SK-N-MC (cell line): Measurements from ENCODE around the gene SPINK4.

Source experiments
- EZH2 ChIP-seq: fragments of 200-600 bp; sonication (generic); IDR thresholded peaks from one replicate; pipeline ENCODE4 v1.6.1; 2017; ENCODE audit warnings: antibody characterized with exemption
- FOXP2 ChIP-seq: optimal IDR thresholded peaks from 2 replicates; pipeline ENCODE3; 2011; ENCODE audit warnings: mild to moderate bottlenecking, moderate library complexity; ENCODE audit not compliant: insufficient read depth; ENCODE audit errors: extremely low read length, control extremely low read depth
- POLR2AphosphoS5 ChIP-seq: IDR thresholded peaks from 2 replicates; pipeline ENCODE4 v1.6.1; 2012; ENCODE audit warnings: mild to moderate bottlenecking, low read depth, low read length, borderline replicate concordance

DNA sequence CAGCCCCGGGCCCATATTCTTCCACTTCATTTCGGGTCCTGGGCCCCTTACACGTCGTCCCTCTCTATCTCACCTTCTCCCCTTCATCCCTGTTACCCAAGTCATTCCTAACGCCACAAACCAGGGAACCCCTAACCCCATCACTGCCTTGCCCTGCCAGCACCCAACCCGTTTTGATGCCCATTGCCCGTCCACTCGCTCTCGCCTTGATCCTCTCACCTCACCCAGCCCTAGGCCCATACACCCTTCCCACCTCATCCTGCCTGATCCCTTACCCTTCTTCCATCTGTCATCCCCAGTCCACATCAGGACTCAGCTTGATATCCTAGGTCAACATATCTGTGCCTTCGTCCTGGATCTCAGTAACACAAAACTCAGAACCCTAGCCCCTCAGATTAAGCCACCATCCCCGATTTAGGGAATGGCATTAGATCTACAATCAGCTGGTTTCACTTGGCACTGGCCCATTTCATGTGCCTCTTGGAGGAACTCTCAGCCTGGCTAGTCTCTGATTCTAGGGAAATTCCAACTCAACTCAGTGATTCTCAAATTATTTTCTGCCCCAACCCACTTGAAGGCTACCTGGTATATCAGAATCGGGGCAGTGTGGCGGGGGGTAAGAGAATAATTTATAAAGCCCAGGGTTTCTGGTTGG lies 25.4 kb downstream of the SPINK4 start:
- TF ChIP-seq EZH2 (no peak), POLR2AphosphoS5 (no peak), FOXP2 (no peak)
